ENCODE data around the gene PRICKLE4. TPM values are rescaled to one million over a fixed set of nuclear protein-coding genes. Genes with fewer than 3 reads are reported as not detected.

The PRICKLE4 gene
- total RNA-seq, 1 experiment from 2014 or later: not detected

DNA sequence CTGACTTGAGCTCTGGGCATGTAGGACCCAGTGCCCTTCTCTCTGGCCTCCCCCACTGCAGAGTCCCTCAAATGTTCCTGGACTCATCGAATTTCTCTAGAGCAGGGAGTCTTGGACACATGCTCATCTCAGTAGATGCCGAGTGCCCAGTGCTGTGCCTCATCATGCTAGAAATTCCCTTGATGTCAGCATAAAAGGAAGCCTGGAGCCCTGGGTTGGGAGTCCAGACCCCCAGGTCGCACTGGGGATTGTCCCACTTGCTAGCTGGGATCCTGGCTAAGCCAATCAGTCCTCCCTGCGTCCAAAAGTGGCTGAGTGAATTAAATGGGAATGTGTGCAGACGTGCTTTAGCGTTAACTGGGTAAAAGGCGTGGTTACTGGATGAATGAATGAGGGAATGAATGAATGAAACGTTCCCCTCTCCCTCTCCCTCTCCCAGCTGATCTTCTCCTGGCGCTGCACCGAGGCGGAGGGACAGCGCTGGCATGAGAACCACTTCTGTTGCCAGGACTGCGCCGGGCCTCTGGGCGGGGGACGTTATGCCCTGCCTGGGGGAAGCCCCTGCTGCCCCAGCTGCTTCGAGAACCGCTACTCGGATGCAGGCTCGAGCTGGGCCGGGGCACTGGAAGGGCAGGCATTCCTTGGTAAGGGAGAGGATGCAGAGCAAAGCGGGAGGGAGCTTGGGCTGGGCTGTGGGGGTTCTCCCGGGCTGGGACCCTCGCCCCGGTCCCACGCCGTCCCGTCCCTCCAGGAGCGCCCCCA lies 5.3 kb downstream of the PRICKLE4 start:
- Histone ChIP-seq H3K27me3 (replicated peaks; ENCODE audit: insufficient read depth, low read depth, low read length, poor library complexity) (no peaks in the 10 kb centered on the region), H3K4me1 (ENCODE audit: insufficient read depth, low read length, poor library complexity, severe bottlenecking) (peaks cover 10% of the 10 kb centered on the region), H3K27ac (ENCODE audit: low read depth, low read length, poor library complexity, severe bottlenecking) (no peak overlapping the region), H3K36me3 (ENCODE audit: insufficient read depth, low read length, poor library complexity, severe bottlenecking) (peaks cover 20% of the 10 kb centered on the region), H3K4me3 (ENCODE audit: low read depth, low read length, poor library complexity, severe bottlenecking) (peak overlapping the region; percentile 86), H3K9me3 (ENCODE audit: low read depth, low read length, poor library complexity, severe bottlenecking) (no peaks in the 10 kb centered on the region)
- BruUV-seq (replicated peaks): no TSS peak
- intact Hi-C loops (cut with micrococcal nuclease; ENCODE audit: unreplicated experiment): loop anchor here (5.0 kb wide), 2 partner anchors 151 to 1111 kb away; no protein-coding TSS in a partner anchor
- ChIA-PET CTCF (interaction anchor here (0.8 to 2.8 kb wide), 6 partner anchors 9 to 418 kb away, joined by 3 to 12 read pairs (median 4); partner anchors contain the start of genes TAF8 and USP49), POLR2A (ENCODE audit: low non-redundant PET) (no interaction called here)
- DNase-seq (ENCODE audit: low spot score): peak; percentile 24
- no peak for TF ChIP-seq EZH2 (IDR thresholded peaks at IDR 0.05; ENCODE audit: borderline replicate concordance, low read depth, low read length, poor library complexity, severe bottlenecking)
- TF ChIP-seq, protein P1, sequence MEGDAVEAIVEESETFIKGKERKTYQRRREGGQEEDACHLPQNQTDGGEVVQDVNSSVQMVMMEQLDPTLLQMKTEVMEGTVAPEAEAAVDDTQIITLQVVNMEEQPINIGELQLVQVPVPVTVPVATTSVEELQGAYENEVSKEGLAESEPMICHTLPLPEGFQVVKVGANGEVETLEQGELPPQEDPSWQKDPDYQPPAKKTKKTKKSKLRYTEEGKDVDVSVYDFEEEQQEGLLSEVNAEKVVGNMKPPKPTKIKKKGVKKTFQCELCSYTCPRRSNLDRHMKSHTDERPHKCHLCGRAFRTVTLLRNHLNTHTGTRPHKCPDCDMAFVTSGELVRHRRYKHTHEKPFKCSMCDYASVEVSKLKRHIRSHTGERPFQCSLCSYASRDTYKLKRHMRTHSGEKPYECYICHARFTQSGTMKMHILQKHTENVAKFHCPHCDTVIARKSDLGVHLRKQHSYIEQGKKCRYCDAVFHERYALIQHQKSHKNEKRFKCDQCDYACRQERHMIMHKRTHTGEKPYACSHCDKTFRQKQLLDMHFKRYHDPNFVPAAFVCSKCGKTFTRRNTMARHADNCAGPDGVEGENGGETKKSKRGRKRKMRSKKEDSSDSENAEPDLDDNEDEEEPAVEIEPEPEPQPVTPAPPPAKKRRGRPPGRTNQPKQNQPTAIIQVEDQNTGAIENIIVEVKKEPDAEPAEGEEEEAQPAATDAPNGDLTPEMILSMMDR (conservative IDR thresholded peaks at IDR 0.05; ENCODE audit: low read depth, low read length): no peak

DNA sequence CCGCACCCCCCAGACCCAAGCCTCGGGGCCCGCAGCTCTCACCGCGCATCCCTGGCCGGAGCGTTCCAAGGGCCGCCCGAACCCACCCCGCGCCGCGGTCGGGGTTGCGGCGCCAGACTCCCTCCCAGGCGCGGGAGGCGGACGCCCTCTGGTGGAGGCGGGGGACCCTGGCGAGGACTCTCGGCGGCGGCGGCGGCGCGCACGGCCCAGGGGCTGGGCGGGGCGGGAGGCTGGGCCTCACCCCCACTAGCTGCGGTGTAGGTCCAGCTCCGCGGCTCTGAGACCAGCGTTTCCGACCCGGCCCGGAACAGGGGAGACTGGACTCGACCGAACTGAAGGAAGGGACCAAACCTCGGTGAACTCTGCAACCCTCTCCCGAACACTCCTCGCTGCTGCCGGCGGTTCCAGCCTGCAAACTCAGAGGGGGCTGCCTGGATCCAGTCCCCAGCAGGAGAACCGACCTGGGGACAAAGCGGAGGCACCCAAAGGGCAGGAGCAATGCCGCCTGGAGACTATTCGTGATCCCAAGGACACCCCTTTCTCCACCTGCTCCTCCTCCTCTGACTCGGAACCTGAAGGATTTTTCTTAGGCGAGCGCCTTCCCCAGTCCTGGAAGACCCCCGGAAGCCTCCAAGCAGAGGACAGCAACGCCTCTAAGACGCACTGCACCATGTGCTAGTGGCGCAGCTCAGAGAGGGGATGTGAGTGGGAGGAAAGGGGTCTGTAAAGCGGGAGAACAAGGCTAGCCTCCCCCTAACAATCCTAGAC lies 6.1 kb downstream of the PRICKLE4 start:
- intact Hi-C loops (cut with micrococcal nuclease; ENCODE audit: unreplicated experiment): loop anchor here (1.0 to 5.0 kb wide), 3 partner anchors 135 to 1111 kb away; partner anchors contain the start of genes BYSL and MED20
- POLR2A ChIA-PET (ENCODE audit: low non-redundant PET): no interaction called here
- Histone ChIP-seq H3K9me3 (ENCODE audit: low read depth, low read length, poor library complexity, severe bottlenecking) (no peaks in the 10 kb centered on the region), H3K27ac (ENCODE audit: low read depth, low read length, poor library complexity, severe bottlenecking) (peak overlapping the region; percentile 86), H3K27me3 (replicated peaks; ENCODE audit: insufficient read depth, low read depth, low read length, poor library complexity) (no peaks in the 10 kb centered on the region), H3K4me1 (ENCODE audit: insufficient read depth, low read length, poor library complexity, severe bottlenecking) (peaks cover 5% of the 10 kb centered on the region), H3K36me3 (ENCODE audit: insufficient read depth, low read length, poor library complexity, severe bottlenecking) (peaks cover 28% of the 10 kb centered on the region), H3K4me3 (ENCODE audit: low read depth, low read length, poor library complexity, severe bottlenecking) (peak overlapping the region; percentile 86)
- DNase-seq (ENCODE audit: low spot score): peak; percentile 89
- no TSS peak for BruUV-seq (replicated peaks)
- TF ChIP-seq, protein P1 (conservative IDR thresholded peaks at IDR 0.05; ENCODE audit: low read depth, low read length): peak; percentile 59
- TF ChIP-seq EZH2 (IDR thresholded peaks at IDR 0.05; ENCODE audit: borderline replicate concordance, low read depth, low read length, poor library complexity, severe bottlenecking): no peak
- CTCF ChIA-PET: interaction anchor here (0.5 to 2.8 kb wide), 10 partner anchors 11 to 665 kb away, joined by 3 to 16 read pairs (median 4); partner anchors contain the start of genes BYSL, MED20, TAF8 and TFEB

DNA sequence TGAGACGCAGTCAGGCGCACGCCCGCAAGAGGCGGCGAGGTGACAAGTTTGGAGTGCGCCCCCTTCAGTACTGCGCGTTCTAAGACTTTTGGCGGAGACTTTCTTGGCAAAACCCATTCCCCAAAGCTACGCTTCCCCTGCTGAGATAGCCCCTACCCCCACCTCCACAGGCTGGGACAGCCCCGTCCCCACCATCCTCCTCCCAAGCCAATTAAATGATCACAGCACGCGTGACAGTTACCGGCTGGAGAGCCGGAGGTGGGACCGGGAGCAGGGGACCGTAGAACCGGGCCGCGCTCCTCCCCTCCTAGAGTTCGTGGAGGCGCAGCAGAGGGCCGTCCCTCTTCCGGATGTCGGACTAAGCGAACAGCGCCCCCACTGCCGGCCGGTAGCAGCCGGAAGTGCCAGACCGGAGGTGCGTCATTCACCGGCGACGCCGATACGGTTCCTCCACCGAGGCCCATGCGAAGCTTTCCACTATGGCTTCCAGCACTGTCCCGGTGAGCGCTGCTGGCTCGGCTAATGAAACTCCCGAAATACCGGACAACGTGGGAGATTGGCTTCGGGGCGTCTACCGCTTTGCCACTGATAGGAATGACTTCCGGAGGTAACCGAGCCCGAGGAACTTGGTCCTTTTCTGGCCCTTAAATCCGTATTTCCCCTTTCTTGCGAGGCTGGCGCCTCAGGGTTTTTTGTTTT lies 6.8 kb downstream of the PRICKLE4 start, which contains the start of gene TOMM6:
TOMM6 (plus strand) TSS at position 476 of the 699 bp plus-strand sequence; CDS start at position 480, 4 bp downstream.
- POLR2A ChIA-PET (ENCODE audit: low non-redundant PET): interaction anchor here (0.6 kb wide), 1 partner anchor 842 kb away, joined by 3 read pairs; no protein-coding TSS in a partner anchor
- no TSS peak for BruUV-seq (replicated peaks)
- DNase-seq (ENCODE audit: low spot score): peak; percentile 95
- CTCF ChIA-PET: interaction anchor here (0.6 to 2.8 kb wide), 10 partner anchors 9 to 419 kb away, joined by 3 to 16 read pairs (median 4); partner anchors contain the start of genes BYSL, MED20, TFEB and USP49
- intact Hi-C loops (cut with micrococcal nuclease; ENCODE audit: unreplicated experiment): loop anchor here (1.0 to 5.0 kb wide), 3 partner anchors 134 to 1110 kb away; partner anchors contain the start of genes BYSL and MED20
- Histone ChIP-seq H3K27me3 (replicated peaks; ENCODE audit: insufficient read depth, low read depth, low read length, poor library complexity) (no peaks in the 10 kb centered on the region), H3K36me3 (ENCODE audit: insufficient read depth, low read length, poor library complexity, severe bottlenecking) (peaks cover 35% of the 10 kb centered on the region), H3K4me1 (ENCODE audit: insufficient read depth, low read length, poor library complexity, severe bottlenecking) (peaks cover 5% of the 10 kb centered on the region), H3K4me3 (ENCODE audit: low read depth, low read length, poor library complexity, severe bottlenecking) (peak within 1 kb of the TSS; percentile 86), H3K27ac (ENCODE audit: low read depth, low read length, poor library complexity, severe bottlenecking) (peak within 1 kb of the TSS; percentile 86), H3K9me3 (ENCODE audit: low read depth, low read length, poor library complexity, severe bottlenecking) (no peaks in the 10 kb centered on the region)
- TF ChIP-seq EZH2 (IDR thresholded peaks at IDR 0.05; ENCODE audit: borderline replicate concordance, low read depth, low read length, poor library complexity, severe bottlenecking): no peak
- TF ChIP-seq, protein P1 (conservative IDR thresholded peaks at IDR 0.05; ENCODE audit: low read depth, low read length): no peak; the same call in none of the 2 replicates
